ENCODE measurements around the gene ERFL. TPM values are rescaled to one million over a fixed set of nuclear protein-coding genes. Genes with fewer than 3 reads are reported as not detected.

Gene ERFL
- total and polyA plus RNA-seq, 2 of the 8 experiments (the other 6 are each of a cell fraction or from before 2014, with no cell fraction given), result 0.12 TPM; not detected in 1

- CTCF ChIA-PET (ENCODE audit: partially characterized antibody), result interaction anchor here (0.5 to 4.3 kb wide), 17 partner anchors 9 to 71 kb away, joined by 3 to 26 read pairs (median 4); partner anchors contain the start of genes CD79A, ERFL and RABAC1
- H3K4me1 ChIP-seq (replicated peaks in 1 of 4; ENCODE audit: control insufficient read depth in 3 of 4, insufficient read depth in 4 of 4, low read length in 3 of 4), result peaks cover 3 to 21% (median 11%) of the 10 kb centered on the region in 4 experiments
- peak overlapping the region; percentile 87 for H3K4ac ChIP-seq (replicated peaks; ENCODE audit: insufficient read length, low read depth, low read length)
- DNase-seq (ENCODE audit: low read depth in 1 of 2, low spot score in 2 of 2) (no peak), FAIRE-seq (no peak)
- no peak overlapping the region for H3K23ac ChIP-seq (ENCODE audit: insufficient read length)
- H3K14ac ChIP-seq (ENCODE audit: insufficient read length), result no peak overlapping the region
- TF ChIP-seq TEAD4 (IDR thresholded peaks at IDR 0.05; ENCODE audit: low read depth, low read length) (no peak), PHF8 (conservative IDR thresholded peaks at IDR 0.05; ENCODE audit: low read depth, low read length) (no peak), TAF1 (IDR thresholded peaks at IDR 0.05; ENCODE audit: low read depth, low read length) (no peak), MAFK (IDR thresholded peaks at IDR 0.05; ENCODE audit: low read depth, low read length) (no peak), POLR2A (IDR thresholded peaks at IDR 0.05; ENCODE audit: control extremely low read depth in 1 of 2, low read depth in 2 of 2, low read length in 2 of 2) (no peak)
- H3K79me2 ChIP-seq (ENCODE audit: control insufficient read depth in 1 of 2, insufficient read depth in 2 of 2, low read length in 2 of 2), result peaks cover 0 to 3% of the 10 kb centered on the region in 2 experiments; a peak in 1 of 4 replicates
- H3K27me3 ChIP-seq (replicated peaks in 1 of 4; ENCODE audit: control insufficient read depth in 3 of 4, extremely low read depth in 1 of 4, insufficient read depth in 3 of 4, low read length in 3 of 4), result peaks cover 1 to 12% (median 12%) of the 10 kb centered on the region in 4 experiments; a peak in 6 of 7 replicates
- H4K8ac ChIP-seq (ENCODE audit: extremely low read depth, insufficient read depth, low read length), result no peak overlapping the region
- H2AK5ac ChIP-seq (ENCODE audit: low read depth, low read length), result peak overlapping the region; percentile 98
- 0 out of 2 replicates have a peak overlapping the region, but pooled peaks have one; percentile 15 for H3K27ac ChIP-seq (ENCODE audit: low read depth, low read length)
- peaks cover 3 to 6% of the 10 kb centered on the region in 2 experiments for H4K20me1 ChIP-seq (replicated peaks in 1 of 2; ENCODE audit: control insufficient read depth in 1 of 2, insufficient read depth in 2 of 2, low read length in 2 of 2)
- H3K23me2 ChIP-seq (ENCODE audit: low read depth, low read length), result peaks cover 16% of the 10 kb centered on the region; the same call in 1 of the 2 replicates
- peak overlapping the region; percentile 52 to 56 for H3K4me2 ChIP-seq (ENCODE audit: insufficient read depth in 1 of 2, low read depth in 2 of 2, low read length in 2 of 2)
- H4K91ac ChIP-seq (replicated peaks; ENCODE audit: insufficient read length, low read length), result peak overlapping the region; percentile 79
- peak overlapping the region; percentile 95 for H2BK12ac ChIP-seq (ENCODE audit: low read depth, low read length)
- peak overlapping the region; percentile 32; the same call in 1 of the 2 replicates for H3K18ac ChIP-seq (ENCODE audit: extremely low read depth, low read length)
- 85% methylated on average over 12 of the region's 13 CpGs; no CpG with 5 or more reads in 1 of the 2 experiments for WGBS, 2 experiments (ENCODE audit: extremely low coverage in 1 of 2, insufficient coverage in 1 of 2, insufficient read length in 1 of 2, insufficient replicate concordance in 2 of 2, low coverage in 1 of 2, low lambda C conversion rate in 2 of 2, missing lambda C conversion rate in 1 of 2)
- no peak overlapping the region; a peak in 1 of 7 replicates for H3K9ac ChIP-seq (replicated peaks in 1 of 4; ENCODE audit: extremely low read depth in 1 of 4, low read depth in 3 of 4, low read length in 3 of 4)
- peak overlapping the region; percentile 58 for H2BK120ac ChIP-seq (replicated peaks; ENCODE audit: low read depth, low read length)
- peaks cover 2% of the 10 kb centered on the region; the same call in 1 of the 2 replicates for H3K79me1 ChIP-seq (ENCODE audit: low read depth, low read length)
- H3K4me3 ChIP-seq (ENCODE audit: extremely low read depth in 1 of 4, insufficient read depth in 2 of 4, low read depth in 3 of 4, low read length in 4 of 4), result peak overlapping the region in 1 of 4 experiments; percentile 35; a peak in 1 of 8 replicates
- no peak overlapping the region for H2AFZ ChIP-seq (ENCODE audit: low read length)
- no peak overlapping the region for H4K5ac ChIP-seq (ENCODE audit: insufficient read length, low read depth, low read length)
- no peak overlapping the region for H3K56ac ChIP-seq (replicated peaks; ENCODE audit: insufficient read length, low read depth, low read length)
- no peaks in the 10 kb centered on the region for H3K9me3 ChIP-seq (ENCODE audit: insufficient read depth in 2 of 2, low read depth in 1 of 2, low read length in 1 of 2)
- H2BK15ac ChIP-seq (ENCODE audit: low read length), result peak overlapping the region; percentile 95; the same call in 1 of the 2 replicates
- peak overlapping the region; percentile 88; the same call in 1 of the 2 replicates for H2BK5ac ChIP-seq (ENCODE audit: low read depth, low read length)
- POLR2A ChIA-PET (ENCODE audit: partially characterized antibody), result interaction anchor here (0.9 to 13.9 kb wide), 9 partner anchors 9 to 109 kb away, joined by 3 to 298 read pairs (median 4); partner anchors contain the start of genes CD79A and RPS19
- peaks cover 0 to 2% (median 0%) of the 10 kb centered on the region in 4 experiments; a peak in 2 of 8 replicates for H3K36me3 ChIP-seq (ENCODE audit: control insufficient read depth in 2 of 4, insufficient read depth in 4 of 4, low read length in 3 of 4)
- H2BK20ac ChIP-seq (ENCODE audit: low read length), result peak overlapping the region; percentile 93
Measured at GRCh38 chr19:41886761-41887710, 41.2 kb downstream of the ERFL start.

All from H1 (cell line).